ENCODE data around the gene NCOR1.
"Not testable (repeated sequence)": the region's sequence is repeated elsewhere in the genome, so short reads cannot be mapped to it uniquely, and the experiment has no call there.

- TF ChIP-seq POLR2A (IDR thresholded peaks at IDR 0.05; ENCODE audit: low read length); GATA1 (IDR thresholded peaks at IDR 0.05; ENCODE audit: low read depth, low read length): not testable (repeated sequence)
Observed at GRCh38 chr17:16201693-16202131, 13.6 kb downstream of the NCOR1 start.

Measured in erythroblast (primary cell).